Central memory CD8-positive, alpha-beta T cell (primary cell): ENCODE results near the gene APP.

Experiments
- ATAC-seq: fragments of 150-1000 bp; cut with Tn5 transposase; replicated peaks from 2 replicates; pipeline ENCODE4 v1.10.0; 2022; ENCODE audit warnings: mild to moderate bottlenecking, moderate FRiP score, moderate number of reproducible peaks; ENCODE audit not compliant: poor library complexity, severe bottlenecking; ENCODE audit errors: extremely low read depth
- DNase-seq, 2 donors: peaks; one replicate each; pipeline ENCODE4 v3.0.0; 2021; ENCODE audit warnings: low spot score in 2 of 2
- H3K27ac Mint-ChIP-seq: one replicate; pipeline ENCODE4 v1.8.0; 2022; ENCODE audit warnings: low read depth, mild to moderate bottlenecking, moderate library complexity, mixed read lengths
- H3K27me3 Mint-ChIP-seq: one replicate; pipeline ENCODE4 v1.8.0; 2022; ENCODE audit warnings: mixed read lengths
- H3K36me3 Mint-ChIP-seq: one replicate; pipeline ENCODE4 v1.8.0; 2022; ENCODE audit warnings: mild to moderate bottlenecking, moderate library complexity, mixed read lengths; ENCODE audit not compliant: insufficient read depth
- H3K4me1 Mint-ChIP-seq: one replicate; pipeline ENCODE4 v1.8.0; 2022; ENCODE audit warnings: mixed read lengths
- H3K4me3 Mint-ChIP-seq: one replicate; pipeline ENCODE4 v1.8.0; 2022; ENCODE audit warnings: mild to moderate bottlenecking, moderate library complexity, mixed read lengths
- H3K9me3 Mint-ChIP-seq: one replicate; pipeline ENCODE4 v1.8.0; 2022; ENCODE audit warnings: mixed read lengths

APP gene

DNA sequence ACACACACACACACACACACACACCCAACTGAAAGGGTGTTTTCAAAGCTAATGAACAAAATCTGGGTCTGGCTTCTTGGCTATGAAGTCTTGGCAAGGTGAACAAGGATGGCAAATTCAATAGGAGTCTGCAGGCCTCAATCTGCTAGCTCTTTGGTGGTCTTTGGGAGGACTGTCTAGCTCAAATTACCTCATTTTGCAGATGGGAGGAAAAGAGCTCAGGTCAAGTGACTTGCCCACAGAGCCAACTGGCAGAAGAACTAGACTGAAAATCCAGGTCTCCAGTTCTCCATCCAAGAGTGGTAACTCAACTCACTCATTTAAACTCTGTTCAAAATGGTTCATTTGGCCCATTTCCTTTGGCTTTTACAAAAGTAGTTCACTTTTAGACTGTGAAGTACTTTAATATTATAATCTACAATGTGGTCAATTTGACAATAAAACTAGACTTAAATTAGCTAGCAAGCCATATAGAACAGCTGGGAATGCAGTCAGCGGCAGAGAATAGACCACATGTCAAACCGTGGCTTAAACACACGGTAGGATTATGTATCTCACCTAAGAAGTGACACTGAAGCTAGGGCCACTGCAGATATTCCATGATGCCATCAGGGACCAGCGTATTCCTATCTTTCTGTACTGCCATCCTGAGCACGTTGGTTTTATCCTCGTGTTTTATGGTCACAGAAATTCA lies 112.9 kb downstream of the APP start:
- no peak overlapping the region for H3K4me3 Mint-ChIP-seq
- no peaks in the 10 kb centered on the region for H3K27me3 Mint-ChIP-seq
- no peaks in the 10 kb centered on the region for H3K9me3 Mint-ChIP-seq
- DNase-seq (no peak), ATAC-seq (no peak)
- peaks cover 1% of the 10 kb centered on the region for H3K36me3 Mint-ChIP-seq
- no peaks in the 10 kb centered on the region for H3K4me1 Mint-ChIP-seq
- H3K27ac Mint-ChIP-seq = no peak overlapping the region

DNA sequence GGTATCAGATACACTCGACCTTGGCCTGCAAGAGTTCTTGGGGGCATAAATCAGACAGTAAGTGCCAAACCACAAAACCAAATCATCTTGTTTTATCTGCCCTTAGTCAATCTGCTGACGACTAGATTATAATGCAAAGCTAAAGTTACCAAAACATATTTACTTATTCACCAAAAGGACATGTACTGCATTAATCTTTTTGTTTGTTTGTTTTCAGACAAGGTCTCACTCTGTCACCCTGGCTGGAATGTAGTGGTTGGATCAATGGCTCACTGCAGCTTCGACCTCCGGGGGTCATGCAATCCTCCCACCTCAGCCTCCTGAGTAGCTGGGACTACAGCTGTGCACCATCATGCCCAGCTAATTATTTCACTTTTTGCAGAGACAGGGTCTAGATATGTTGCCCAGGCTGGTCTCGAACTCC lies 114.7 kb downstream of the APP start:
- no peaks in the 10 kb centered on the region for H3K36me3 Mint-ChIP-seq
- no peak for DNase-seq
- H3K27me3 Mint-ChIP-seq = no peaks in the 10 kb centered on the region
- H3K4me1 Mint-ChIP-seq = no peaks in the 10 kb centered on the region
- no peak overlapping the region for H3K4me3 Mint-ChIP-seq
- ATAC-seq = no peak
- no peak overlapping the region for H3K27ac Mint-ChIP-seq
- no peaks in the 10 kb centered on the region for H3K9me3 Mint-ChIP-seq

DNA sequence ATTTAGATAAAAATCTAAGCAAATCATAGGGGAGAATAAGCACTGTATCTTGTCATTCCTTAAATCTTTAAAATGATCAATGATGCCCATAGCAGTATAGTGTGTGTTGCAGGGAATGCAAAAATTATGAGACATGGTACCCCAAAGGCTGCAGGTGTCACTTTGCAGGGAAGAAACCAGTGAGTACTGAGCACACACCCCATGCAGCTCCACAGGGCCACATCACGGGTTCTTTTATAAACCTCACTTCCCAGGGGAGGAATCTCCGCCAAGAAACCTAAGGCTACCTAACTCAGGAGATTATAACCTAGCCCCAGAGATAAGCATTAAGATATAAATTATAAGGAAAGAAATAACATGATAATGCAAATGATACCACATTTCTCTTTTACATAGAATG lies 115.6 kb downstream of the APP start:
- no peak overlapping the region for H3K27ac Mint-ChIP-seq
- H3K4me3 Mint-ChIP-seq = no peak overlapping the region
- DNase-seq = no peak
- H3K4me1 Mint-ChIP-seq = no peaks in the 10 kb centered on the region
- H3K27me3 Mint-ChIP-seq = no peaks in the 10 kb centered on the region
- ATAC-seq = no peak
- H3K36me3 Mint-ChIP-seq = no peaks in the 10 kb centered on the region
- no peaks in the 10 kb centered on the region for H3K9me3 Mint-ChIP-seq

DNA sequence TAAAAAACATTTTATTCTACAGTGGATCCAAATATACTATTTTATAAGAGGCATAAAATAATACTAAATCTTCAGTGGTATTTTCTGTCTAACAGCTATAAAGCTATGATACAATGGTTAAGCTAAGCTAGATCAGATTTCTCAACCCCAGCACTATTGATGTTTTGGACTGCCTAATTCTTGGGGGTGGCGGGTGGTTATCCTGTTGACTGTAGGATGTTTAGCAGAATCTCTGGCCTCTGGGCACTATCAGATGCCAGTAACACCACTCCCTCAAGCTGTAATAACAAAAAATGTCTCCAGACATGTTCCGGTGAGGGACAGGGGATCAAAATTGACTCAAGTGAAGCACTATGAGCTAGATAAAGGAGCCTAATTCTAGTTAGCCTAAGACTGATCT lies 118.5 kb downstream of the APP start:
- no peak overlapping the region for H3K4me3 Mint-ChIP-seq
- ATAC-seq = no peak

DNA sequence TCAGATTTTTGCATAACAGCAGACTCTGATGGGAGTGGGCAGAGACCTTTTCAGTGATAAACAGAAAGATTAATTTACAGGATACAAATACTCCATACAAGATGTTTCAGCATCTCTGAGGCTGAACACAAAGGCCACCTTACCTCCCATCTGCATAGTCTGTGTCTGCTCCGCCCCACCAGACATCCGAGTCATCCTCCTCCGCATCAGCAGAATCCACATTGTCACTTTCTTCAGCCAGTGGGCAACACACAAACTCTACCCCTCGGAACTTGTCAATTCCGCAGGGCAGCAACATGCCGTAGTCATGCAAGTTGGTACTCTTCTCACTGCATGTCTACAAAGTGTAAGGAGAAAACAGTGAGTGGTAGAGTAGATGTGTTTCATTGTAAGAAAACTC lies 119.7 kb downstream of the APP start:
- Mint-ChIP-seq H3K4me1 (no peaks in the 10 kb centered on the region), H3K27ac (no peak overlapping the region), H3K27me3 (no peaks in the 10 kb centered on the region), H3K36me3 (no peaks in the 10 kb centered on the region), H3K9me3 (no peaks in the 10 kb centered on the region), H3K4me3 (no peak overlapping the region)
- ATAC-seq = no peak
- no peak for DNase-seq

More for the DNA sequence above, 118.5 kb downstream of the APP start:
- no peak for DNase-seq
- no peak overlapping the region for H3K27ac Mint-ChIP-seq
- no peaks in the 10 kb centered on the region for H3K9me3 Mint-ChIP-seq
- H3K27me3 Mint-ChIP-seq = no peaks in the 10 kb centered on the region
- no peaks in the 10 kb centered on the region for H3K4me1 Mint-ChIP-seq
- H3K36me3 Mint-ChIP-seq = no peaks in the 10 kb centered on the region

DNA sequence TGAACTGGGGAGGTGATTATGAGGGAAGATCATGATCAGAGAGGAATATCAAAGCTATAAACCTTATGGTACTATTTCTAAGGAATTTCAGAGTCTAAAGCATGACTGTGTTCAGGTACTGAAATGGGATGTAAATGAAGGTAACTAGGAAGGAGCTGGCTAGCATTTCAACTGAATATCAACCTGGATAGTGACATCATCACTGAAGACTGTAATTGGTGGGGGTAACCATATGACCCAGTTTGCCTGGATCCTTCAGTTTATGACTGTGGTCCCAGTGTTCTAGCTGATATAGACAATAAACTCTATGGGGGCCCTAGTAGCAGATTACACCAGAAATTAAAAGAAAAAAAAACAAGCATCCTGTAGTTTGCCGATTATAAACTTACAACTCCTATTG lies 120.8 kb downstream of the APP start:
- no peaks in the 10 kb centered on the region for H3K36me3 Mint-ChIP-seq

DNA sequence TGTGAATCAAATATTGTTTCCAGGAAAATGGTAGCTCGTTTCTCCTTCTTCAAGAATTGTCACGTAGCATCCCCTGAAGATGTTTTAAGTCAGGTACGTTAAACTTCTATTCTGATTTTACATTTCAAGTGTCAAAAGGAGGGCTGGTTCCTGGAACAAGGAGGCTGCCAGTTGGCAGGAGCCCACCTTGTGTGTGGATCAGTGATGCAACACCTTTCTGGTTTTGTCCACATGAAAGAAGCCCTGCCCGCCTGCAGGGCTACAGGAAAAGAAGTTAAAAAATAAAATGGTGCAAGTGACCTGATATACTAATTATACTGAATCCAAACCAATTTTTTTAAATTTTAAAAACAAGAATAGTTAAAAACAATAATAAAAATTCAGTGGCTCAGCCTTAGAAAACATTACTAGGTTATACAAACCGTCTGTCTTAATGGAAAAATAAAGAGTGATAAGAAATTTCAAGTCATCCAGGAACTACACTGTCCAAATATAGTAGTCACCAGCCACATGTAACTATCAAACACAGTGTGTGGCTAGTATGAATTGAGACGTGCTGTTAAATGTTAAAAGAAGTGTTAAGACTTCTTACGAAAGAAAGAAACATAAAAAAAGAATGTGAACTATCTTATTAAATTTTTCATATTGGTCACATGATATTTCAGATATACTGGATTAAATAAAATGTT lies 123.1 kb downstream of the APP start:
- ATAC-seq = no peak
- H3K9me3 Mint-ChIP-seq = no peaks in the 10 kb centered on the region
- H3K27ac Mint-ChIP-seq = no peak overlapping the region

More for the DNA sequence above, 120.8 kb downstream of the APP start:
- Mint-ChIP-seq H3K27ac (no peak overlapping the region), H3K4me1 (no peaks in the 10 kb centered on the region), H3K4me3 (no peak overlapping the region), H3K27me3 (no peaks in the 10 kb centered on the region), H3K9me3 (no peaks in the 10 kb centered on the region)
- DNase-seq = no peak
- ATAC-seq = no peak

DNA sequence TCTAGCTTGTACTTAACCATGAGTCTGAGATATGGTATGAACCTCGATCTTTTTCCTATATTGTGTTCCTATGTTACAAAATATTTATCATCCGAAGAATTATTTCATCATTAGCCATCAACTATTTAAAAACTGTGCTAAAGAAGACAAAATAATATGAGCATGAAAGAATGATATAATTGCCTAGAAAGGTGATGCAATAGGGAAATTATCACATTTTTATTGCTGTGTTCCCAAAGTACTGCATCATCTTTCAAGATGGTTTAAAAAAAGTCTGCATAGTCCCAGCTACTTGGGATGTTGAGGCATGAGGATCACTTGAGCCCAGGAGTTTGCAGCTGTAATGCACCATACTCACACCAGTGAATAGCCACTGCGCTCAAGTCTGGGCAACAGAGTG lies 126.7 kb downstream of the APP start:
- no peaks in the 10 kb centered on the region for H3K9me3 Mint-ChIP-seq
- ATAC-seq (no peak), DNase-seq (no peak)
- no peaks in the 10 kb centered on the region for H3K4me1 Mint-ChIP-seq
- H3K27ac Mint-ChIP-seq = no peak overlapping the region
- H3K4me3 Mint-ChIP-seq = no peak overlapping the region
- no peaks in the 10 kb centered on the region for H3K27me3 Mint-ChIP-seq
- H3K36me3 Mint-ChIP-seq = no peaks in the 10 kb centered on the region

More for the DNA sequence above, 123.1 kb downstream of the APP start:
- H3K27me3 Mint-ChIP-seq = no peaks in the 10 kb centered on the region
- no peak overlapping the region for H3K4me3 Mint-ChIP-seq
- DNase-seq = no peak
- H3K4me1 Mint-ChIP-seq = no peaks in the 10 kb centered on the region
- no peaks in the 10 kb centered on the region for H3K36me3 Mint-ChIP-seq

DNA sequence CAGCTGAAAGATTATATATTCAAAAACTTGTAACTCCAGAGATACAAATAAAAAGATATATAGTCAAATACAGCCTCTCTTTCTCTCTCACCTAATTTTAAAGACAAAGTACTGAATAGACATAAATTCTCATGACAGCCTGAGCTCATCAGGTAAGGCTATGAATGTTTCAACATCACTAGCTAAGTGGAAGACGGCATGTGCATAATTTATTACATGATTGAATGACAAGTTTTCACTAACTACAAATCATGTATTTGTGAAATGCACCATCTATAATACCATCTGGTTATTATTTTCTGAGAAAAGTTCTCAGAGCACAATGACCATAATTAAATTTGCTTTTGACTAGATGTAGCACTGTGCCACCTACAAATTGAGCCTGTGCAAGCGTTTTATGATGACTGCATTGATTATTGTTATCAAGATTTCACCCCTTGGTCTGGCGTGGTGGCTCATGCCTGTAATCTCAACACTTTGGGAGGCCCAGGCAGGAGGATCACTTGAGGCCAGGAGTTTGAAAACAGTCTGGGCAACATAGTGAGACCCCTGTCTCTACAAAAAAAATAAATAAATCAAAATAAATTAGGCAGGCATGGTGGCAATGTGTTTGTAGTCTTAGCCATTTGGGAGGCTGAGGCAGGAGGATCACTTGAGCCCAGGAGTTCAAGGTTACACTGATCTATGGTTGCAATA lies 128.2 kb downstream of the APP start:
- H3K4me3 Mint-ChIP-seq = no peak overlapping the region
- no peak for ATAC-seq

DNA sequence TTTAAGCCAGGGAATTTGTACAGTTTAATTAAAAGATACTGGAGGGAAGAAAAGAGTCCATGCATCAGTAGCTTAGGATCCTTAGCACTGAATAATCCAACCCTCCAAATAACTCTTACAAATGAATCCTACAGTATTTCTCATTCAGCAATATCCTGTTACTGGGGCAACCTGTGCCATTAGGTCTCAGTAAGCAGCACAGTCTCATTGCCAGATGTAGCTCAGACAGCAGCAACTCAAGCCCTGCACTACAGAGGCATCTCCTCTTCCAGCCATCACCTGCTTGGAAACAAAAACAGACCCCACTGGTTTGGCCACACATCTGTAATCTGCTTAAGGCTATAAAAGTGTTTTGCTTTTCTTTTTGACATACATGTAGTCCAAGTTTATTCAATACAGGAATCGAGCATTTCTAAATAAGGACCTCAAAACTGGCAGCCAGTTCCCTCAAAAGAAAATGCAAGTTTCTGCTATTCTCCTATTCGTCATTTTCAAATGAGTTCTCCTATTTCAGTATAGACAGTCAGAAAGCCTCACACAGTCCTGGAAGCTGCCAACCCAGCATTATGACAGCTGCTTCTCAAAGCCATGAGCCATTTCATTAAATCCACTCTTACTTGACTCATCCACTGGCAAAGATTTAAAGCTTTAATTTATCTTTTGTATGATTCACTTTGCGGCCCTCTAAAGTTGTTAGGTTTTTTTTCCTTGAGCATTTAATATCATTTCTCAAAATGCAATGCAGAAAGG lies 129.0 kb downstream of the APP start:
- ATAC-seq = no peak
- Mint-ChIP-seq H3K27ac (no peak overlapping the region), H3K4me3 (no peak overlapping the region), H3K9me3 (no peaks in the 10 kb centered on the region), H3K27me3 (no peaks in the 10 kb centered on the region), H3K36me3 (no peaks in the 10 kb centered on the region), H3K4me1 (no peaks in the 10 kb centered on the region)
- DNase-seq = no peak

More for the DNA sequence above, 128.2 kb downstream of the APP start:
- Mint-ChIP-seq H3K27ac (no peak overlapping the region), H3K4me1 (no peaks in the 10 kb centered on the region), H3K27me3 (no peaks in the 10 kb centered on the region), H3K9me3 (no peaks in the 10 kb centered on the region), H3K36me3 (no peaks in the 10 kb centered on the region)
- no peak for DNase-seq

DNA sequence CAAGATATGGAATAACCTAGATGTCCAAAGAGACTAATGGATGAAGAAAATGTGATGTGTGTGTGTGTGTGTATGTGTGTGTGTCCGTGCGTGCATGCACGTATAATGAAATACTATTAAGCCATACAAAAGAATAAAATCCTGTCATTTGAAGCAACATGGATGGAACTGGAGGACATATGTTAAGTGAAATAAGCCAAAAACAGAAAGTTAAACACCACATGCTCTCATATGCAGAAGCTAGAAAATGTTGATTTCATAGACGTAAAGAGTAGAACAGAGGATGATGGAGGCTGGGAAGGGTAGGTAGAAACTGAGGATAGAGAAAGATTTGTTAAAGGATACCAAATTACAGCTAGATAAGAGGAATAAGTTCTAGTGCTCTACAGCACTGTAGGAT lies 133.7 kb downstream of the APP start:
- Mint-ChIP-seq H3K9me3 (peaks cover 6% of the 10 kb centered on the region), H3K27ac (no peak overlapping the region), H3K36me3 (no peaks in the 10 kb centered on the region), H3K4me3 (no peak overlapping the region), H3K4me1 (no peaks in the 10 kb centered on the region), H3K27me3 (no peaks in the 10 kb centered on the region)
- ATAC-seq = no peak
- no peak for DNase-seq

DNA sequence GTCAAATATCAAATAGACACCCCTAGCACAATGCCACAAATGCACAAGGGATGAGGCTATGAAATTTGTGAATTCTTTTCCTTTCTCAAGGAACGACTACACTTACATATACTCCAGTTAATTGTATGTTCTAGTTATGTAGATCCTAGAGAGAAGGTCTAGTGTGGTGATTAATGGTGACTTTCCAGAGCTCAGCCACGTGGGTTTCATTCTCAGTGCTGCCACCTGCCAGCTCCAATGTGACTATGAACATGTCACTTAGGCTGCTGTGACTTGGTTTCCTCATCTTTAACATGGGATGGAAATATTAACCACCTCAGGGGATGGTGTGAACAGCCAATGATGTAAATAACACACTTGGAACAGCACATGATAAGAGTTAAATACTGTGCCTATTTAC lies 138.3 kb downstream of the APP start:
- H3K9me3 Mint-ChIP-seq = peaks cover 11% of the 10 kb centered on the region
- ATAC-seq = no peak
- H3K27ac Mint-ChIP-seq = no peak overlapping the region
- H3K4me1 Mint-ChIP-seq = no peaks in the 10 kb centered on the region
- no peak overlapping the region for H3K4me3 Mint-ChIP-seq
- H3K36me3 Mint-ChIP-seq = no peaks in the 10 kb centered on the region
- H3K27me3 Mint-ChIP-seq = no peaks in the 10 kb centered on the region
- DNase-seq = no peak
